HG02588 (cell line): ENCODE results near the gene NCS1.

Experiments
- ATAC-seq: cut with Tn5 transposase; IDR thresholded peaks from one replicate; pipeline ENCODE4 v1.9.1; 2021; ENCODE audit warnings: mild to moderate bottlenecking, moderate library complexity; ENCODE audit not compliant: unreplicated experiment

NCS1 gene

DNA sequence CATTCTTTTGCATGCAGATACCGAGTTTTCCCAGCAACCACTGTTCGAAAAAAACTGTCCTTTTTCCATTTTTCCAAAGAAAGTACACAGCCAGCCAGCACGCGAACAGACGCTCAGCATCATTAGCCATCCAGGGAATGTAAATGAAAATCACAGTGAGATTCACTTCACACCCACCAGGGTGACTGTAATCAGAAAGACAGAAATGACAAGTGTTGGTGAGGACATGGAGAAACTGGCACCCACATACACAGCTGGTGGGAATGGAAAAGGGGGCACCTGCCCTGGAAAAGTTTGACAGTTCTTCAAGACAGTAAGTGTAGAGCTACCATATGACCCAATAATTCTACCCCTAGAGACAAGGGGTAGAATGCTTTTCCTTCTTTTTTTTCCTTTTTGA, 25.0 kb upstream of the NCS1 start:
- ATAC-seq = no peak

DNA sequence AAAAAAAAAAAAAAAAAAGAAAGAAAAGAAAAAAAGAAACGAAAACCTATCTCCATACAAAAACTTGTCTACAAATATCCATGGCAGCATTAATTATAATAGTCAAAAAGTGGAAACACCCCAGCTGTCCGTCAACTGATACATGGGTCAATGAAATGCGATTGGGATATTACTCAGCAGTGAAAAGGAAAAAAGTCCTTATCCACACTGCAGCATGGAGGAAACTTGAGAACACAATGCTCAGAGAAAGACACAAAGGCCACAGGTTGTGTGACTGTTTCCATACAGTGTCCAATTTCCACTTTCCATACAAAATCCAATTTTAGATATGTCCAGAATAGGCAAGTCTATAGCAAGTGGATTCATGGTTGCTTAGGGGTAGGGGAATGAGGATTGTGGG, 24.3 kb upstream of the NCS1 start:
- no peak for ATAC-seq

DNA sequence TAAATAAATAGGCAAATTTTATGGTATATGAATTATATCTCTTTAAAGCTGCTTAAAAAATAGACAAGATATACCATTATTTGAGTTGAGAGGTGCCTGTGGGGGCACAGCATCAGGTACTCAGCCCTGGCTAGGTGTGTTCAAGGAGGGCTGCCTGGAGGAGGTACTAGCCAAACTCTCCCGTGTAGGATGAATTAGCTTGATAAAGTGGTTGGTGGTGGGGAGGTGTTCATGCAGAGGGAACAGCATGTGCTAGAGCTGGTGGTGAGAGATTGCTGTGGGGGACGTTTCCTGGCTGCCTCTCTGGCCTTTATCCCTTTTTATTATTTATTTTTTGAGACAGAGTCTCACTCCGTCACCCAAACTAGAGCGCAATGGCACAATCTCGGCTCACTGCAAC, 23.2 kb upstream of the NCS1 start:
- no peak for ATAC-seq

DNA sequence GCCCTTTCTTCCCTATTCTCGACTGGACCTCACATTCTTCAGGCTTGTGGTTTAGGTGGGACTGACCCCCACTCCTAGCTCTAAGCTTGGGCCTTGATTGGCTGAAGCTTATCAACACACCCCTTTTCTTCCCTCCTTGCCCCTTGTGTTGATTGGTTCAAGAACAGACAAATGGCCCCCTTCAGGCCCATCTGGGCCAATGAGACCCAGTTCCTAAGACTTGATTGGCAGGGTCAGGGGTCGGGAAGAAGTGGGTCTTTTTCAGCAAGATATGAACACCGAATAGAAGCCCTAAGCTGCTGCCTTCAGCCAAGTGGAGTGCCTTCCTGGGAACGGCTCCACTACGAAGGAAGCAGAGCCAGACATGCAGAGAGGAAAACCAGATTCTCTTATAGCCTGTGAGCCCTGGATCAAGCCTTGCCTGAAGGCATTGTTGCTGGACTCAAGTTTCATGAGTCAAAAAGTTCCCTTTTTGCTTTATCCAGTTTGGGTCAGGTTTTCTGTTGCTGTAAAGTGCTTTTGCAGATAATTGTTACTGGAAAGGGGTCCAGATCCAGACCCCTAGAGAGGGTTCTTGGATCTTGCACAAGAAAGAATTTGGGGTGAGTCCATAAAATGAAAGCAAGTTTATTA, 22.4 kb upstream of the NCS1 start:
- ATAC-seq = no peak

DNA sequence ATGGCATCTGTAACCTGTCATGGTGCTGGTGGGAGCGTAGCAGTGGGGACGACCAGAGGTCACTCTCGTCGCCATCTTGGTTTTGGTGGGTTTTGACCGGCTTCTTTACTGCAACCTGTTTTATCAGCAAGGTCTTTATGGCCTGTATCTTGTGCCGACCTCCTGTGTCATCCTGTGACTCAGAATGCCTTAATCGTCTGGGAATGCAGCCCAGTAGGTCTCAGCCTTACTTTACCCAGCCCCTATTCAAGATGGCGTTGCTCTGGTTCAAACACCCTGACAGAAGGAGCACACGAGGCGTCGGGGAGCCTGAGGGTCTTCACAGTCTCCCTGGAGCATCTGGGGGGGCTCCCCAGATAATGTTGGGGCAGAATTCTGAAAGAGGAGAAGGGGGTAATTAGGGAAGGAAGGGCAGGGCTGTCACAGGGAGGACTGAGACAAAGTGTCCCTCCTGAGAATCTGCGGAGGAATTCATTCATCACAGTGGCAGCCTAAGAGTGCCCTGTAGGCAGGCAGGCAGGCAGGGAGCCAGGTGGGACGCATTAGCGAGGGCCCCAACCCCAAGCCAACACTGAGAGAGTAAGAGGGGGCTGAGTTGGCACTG, 21.3 kb upstream of the NCS1 start:
- ATAC-seq = no peak

DNA sequence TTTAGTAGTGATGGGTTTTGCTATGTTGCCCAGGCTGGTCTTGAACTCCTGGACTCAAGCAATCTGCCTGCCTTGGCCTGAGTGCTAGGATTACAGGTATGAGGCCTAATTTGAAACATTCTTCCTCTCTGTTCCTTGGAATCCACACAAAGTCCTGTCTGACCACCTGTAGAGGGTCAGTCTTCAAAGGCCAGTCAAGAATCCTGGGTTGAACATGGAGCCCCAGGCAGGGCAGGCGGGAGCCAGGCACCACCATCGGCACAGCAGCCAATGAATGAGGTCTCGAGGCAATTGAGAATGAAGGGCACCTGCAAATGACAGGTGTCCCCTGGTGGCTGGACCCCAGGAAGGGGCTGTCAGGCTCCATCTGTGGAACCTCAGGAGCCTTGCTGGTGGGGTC, 17.4 kb upstream of the NCS1 start:
- ATAC-seq = no peak

- ATAC-seq = no peak
Measured at GRCh38 chr9:130155647-130156046, 16.6 kb upstream of the NCS1 start.

DNA sequence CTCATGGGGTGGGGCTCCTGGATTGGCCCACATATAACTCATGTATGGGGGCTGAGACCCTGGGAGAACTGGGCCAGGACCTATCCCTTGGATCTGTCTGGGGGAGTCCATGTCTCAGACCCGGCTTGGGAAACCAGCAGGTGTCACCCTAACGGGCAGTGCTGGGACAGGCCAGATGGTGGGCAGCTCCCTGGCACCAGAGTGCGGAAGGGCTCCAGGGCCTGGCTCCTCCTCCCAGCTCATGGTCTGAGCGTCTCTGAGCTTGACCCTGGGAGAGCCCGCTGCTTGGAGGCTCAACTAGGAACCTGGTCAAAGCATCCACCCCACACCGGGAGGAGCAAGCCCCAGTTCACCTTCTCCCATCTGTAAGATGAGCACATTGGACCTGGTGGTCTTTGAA, 15.5 kb upstream of the NCS1 start:
- no peak for ATAC-seq

DNA sequence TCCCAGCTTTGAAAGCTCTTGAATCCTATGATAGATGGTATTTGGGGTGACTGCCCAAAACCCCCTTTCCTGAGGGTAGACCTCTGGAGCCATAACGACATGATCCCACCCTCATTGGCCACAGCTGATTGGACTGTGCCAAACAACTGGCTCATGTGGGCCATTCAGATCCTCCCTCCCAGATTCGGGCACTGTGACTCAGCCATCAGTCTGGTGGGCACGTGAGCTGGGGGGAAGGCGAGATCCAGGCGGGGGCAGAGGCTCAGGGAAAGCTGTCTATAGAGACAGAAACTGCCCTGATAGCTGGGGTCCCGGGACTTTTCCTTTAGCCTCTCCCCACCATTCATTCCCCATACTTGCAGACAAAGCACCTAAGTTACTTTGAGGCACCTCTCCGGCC, 15.1 kb upstream of the NCS1 start:
- ATAC-seq = no peak

GRCh38 chr9:130158001-130158400, 14.2 kb upstream of the NCS1 start:
- no peak for ATAC-seq

- ATAC-seq = no peak
Measured at GRCh38 chr9:130159057-130159456, 13.1 kb upstream of the NCS1 start.

DNA sequence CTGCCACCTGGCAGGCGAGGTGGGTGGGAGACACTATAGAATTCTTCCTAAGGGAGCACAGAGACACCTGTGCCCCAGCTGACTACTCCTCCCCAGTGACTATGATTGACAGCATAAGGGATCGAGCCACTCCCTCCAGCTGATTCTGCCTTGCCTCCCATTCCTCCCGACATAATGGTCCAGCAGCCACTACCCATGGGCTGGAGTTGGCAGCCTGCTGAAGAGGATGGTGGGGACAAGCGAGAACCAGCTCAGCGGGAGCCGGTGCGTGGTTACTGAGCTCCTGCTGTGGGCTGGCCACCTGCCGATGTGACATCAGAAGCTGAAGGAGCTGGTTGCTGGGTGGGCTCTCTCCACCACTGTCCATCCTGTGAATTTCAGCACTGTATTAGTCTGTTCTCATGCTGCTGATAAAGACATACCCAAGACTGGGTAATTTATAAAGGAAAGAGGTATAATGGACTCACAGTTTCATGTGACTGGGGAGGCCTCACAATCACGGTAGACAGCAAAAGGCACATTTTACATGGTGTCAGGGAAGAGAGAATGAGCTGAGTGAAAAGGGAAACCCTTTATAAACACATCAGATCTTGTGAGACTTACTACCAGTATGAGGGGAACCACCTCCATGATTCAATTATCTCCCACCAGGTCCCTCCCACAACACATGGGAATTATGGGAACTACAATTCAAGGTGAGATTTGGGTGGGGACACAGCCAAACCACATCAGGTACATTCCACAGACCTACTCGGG, 12.1 kb upstream of the NCS1 start:
- ATAC-seq = no peak

- no peak for ATAC-seq
Measured at GRCh38 chr9:130160862-130161470, 11.2 kb upstream of the NCS1 start.

DNA sequence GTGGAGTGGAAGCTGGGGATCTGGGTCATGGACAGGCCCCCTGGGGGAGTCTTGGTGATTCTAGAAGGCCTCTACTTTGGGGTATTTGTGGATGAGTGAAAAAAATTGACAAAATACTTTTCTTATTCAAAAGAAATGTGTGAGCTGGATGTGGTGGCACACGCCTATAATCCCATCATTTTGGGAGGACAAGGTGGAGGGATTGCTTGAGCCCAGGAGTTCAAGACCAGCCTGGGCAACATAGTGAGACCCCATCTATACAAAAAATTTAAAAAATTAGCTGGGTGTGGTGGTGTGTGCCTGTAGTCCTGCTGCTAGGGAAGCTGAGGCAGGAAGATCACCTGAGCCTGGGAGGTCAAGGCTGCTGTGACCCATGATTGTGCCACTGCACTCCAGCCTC, 6.6 kb upstream of the NCS1 start:
- ATAC-seq = no peak

DNA sequence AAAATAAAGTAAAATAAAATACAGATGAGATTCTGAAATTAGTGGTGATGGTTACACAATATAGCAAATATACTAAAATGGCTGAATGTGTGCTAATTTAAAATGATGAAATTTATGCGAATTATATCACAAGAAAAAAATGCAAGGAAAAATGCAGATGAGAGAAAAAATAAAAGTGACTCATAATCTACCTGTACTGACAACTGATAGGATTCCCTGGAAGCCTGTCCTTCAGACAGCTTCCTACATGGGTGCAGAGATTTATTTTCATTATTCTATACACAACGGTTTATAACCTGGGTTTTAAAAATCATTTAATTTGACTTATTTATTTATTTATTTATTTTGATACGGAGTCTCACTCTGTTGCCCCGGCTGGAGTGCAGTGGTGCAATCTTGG, 5.8 kb upstream of the NCS1 start:
- no peak for ATAC-seq

DNA sequence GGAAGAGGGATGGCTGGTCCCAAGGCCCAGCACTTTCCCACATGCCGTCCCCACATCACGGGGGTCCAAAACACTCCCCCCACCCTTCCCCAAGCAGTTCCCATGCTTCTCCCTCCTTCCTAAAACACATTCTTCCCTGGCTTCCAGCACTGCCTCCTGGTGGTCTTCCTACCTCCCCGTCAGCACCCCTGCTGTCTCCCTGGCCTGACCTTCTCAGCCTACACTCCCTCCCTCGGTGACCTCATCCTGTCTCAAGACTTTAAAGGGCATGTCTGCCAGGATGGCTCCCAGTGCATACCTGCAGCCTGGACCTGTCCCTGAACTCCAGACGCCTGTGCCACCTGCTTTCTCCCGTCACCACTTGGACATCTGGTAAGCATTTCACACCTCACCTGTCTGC, 4.3 kb upstream of the NCS1 start:
- ATAC-seq = no peak

GRCh38 chr9:130171226-130172148, 717 bp upstream of the NCS1 start:
- no peak for ATAC-seq

GRCh38 chr9:130172858-130173665, 858 bp downstream of the NCS1 start:
- ATAC-seq = no peak

- no peak for ATAC-seq
Measured at GRCh38 chr9:130173666-130173983, 1.4 kb downstream of the NCS1 start.

DNA sequence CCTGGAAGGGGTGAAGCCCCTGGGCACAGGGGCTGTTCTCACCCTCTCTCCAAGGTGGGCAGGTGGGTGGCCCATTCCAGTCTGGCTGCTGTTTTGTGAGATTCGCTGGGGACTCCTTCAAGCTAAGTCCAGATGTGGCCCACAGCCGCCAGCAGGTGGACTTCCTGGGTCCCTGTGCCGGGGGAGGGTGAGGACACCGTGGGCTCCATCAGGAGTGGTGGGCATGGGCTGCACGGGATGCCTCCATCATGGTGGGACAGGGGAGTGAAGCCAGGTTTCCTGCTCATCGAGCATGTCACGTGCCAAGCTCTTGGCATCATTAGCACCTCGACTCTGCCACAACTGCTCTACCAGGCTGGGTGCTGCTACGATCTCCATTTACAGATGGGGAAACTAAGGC, 1.8 kb downstream of the NCS1 start:
- ATAC-seq = no peak
